ENCODE data around the gene XPO1. TPM values are rescaled to one million over a fixed set of nuclear protein-coding genes. Genes with fewer than 3 reads are reported as not detected.
A peak's percentile ranks its signal among the peaks of the same experiment; 100 is the strongest.
"Not testable (repeated sequence)": the region's sequence is repeated elsewhere in the genome, so short reads cannot be mapped to it uniquely, and the experiment has no call there.

The XPO1 gene
- total RNA-seq, 1 donor, result 201 TPM

DNA sequence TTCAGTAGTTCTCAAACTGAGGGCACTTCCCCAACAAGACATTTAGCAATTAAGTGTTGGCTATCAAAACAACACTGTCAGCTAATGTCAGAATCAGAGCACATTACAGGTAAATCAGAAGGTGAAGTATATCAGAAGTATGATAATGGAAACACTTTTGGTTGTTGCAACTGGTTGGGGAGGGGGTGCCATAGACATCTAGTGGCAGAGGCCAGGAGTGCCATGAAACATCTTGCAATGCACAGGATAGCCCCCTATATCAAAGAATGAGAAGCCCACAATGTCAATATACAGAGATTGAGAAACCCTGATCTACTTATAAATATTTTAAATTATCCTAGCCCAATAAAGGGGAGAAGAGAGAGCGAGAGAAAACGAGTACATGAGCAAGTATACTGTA, 4.9 kb upstream of the XPO1 start:
- TF ChIP-seq, protein P1, sequence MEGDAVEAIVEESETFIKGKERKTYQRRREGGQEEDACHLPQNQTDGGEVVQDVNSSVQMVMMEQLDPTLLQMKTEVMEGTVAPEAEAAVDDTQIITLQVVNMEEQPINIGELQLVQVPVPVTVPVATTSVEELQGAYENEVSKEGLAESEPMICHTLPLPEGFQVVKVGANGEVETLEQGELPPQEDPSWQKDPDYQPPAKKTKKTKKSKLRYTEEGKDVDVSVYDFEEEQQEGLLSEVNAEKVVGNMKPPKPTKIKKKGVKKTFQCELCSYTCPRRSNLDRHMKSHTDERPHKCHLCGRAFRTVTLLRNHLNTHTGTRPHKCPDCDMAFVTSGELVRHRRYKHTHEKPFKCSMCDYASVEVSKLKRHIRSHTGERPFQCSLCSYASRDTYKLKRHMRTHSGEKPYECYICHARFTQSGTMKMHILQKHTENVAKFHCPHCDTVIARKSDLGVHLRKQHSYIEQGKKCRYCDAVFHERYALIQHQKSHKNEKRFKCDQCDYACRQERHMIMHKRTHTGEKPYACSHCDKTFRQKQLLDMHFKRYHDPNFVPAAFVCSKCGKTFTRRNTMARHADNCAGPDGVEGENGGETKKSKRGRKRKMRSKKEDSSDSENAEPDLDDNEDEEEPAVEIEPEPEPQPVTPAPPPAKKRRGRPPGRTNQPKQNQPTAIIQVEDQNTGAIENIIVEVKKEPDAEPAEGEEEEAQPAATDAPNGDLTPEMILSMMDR (IDR thresholded peaks at IDR 0.05; ENCODE audit: insufficient read depth, low read length), result no peak
- DNase-seq (ENCODE audit: low read depth), result no peak
- no peak overlapping the region for H3K4me3 ChIP-seq (ENCODE audit: low read depth, low read length)

GRCh38 chr2:61540167-61540566, 2.0 kb upstream of the XPO1 start:
- not testable (repeated sequence) for H3K4me3 ChIP-seq (ENCODE audit: low read depth, low read length); DNase-seq (ENCODE audit: low read depth)

DNA sequence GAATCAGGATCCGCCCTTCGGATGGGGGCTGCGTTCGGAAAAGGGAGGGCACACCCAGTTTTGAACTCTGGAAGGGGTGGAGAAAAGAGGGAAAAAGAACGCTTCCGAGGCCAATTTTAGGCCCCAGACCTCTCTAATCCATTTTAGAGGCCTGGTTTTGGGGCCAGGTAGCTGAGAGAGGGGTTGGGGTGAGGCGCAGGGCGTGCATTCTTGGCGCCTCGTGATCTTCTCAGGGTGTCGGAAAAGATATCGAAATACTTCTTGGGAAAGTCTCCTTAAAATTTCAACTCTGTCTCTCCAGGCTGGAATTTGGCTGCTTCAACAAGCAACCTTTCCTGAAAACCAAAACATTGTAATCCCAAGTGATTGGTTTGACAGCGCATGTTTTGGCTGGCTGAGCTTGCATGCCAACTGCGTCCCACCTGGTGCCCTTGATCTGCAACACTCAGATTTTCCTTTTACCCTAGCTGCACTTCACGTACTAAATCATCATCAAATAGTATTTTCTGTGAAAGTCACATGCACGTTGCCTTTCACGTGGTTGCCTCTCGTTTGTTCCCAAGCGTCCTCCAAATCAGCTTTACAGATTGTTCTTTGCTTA, 864 bp upstream of the XPO1 start:
- TF ChIP-seq, protein P1 (IDR thresholded peaks at IDR 0.05; ENCODE audit: insufficient read depth, low read length), result no peak
- DNase-seq (ENCODE audit: low read depth), result peak; percentile 56
- peak overlapping the region; percentile 70 for H3K4me3 ChIP-seq (ENCODE audit: low read depth, low read length)

DNA sequence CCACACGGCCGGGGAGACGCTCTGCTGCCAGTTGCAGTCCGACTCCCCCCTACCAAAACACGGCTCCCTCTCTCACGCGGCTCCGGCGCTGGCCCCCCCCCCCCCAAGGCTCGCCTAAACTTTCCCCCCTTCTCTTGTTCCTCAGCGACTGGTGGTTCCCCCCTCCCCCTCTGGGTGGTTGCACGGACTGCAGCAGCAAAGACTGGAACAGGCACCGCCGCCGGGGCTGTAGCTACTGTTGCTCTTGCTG, 281 bp downstream of the XPO1 start:
- no peak for DNase-seq (ENCODE audit: low read depth)
- TF ChIP-seq, protein P1 (IDR thresholded peaks at IDR 0.05; ENCODE audit: insufficient read depth, low read length), result no peak
- peak overlapping the region; percentile 97 for H3K4me3 ChIP-seq (ENCODE audit: low read depth, low read length)

- no peak for DNase-seq (ENCODE audit: low read depth)
- TF ChIP-seq, protein P1 (IDR thresholded peaks at IDR 0.05; ENCODE audit: insufficient read depth, low read length), result no peak
- H3K4me3 ChIP-seq (ENCODE audit: low read depth, low read length), result peak overlapping the region; percentile 97
Observed at GRCh38 chr2:61537277-61537949, 743 bp downstream of the XPO1 start.

DNA sequence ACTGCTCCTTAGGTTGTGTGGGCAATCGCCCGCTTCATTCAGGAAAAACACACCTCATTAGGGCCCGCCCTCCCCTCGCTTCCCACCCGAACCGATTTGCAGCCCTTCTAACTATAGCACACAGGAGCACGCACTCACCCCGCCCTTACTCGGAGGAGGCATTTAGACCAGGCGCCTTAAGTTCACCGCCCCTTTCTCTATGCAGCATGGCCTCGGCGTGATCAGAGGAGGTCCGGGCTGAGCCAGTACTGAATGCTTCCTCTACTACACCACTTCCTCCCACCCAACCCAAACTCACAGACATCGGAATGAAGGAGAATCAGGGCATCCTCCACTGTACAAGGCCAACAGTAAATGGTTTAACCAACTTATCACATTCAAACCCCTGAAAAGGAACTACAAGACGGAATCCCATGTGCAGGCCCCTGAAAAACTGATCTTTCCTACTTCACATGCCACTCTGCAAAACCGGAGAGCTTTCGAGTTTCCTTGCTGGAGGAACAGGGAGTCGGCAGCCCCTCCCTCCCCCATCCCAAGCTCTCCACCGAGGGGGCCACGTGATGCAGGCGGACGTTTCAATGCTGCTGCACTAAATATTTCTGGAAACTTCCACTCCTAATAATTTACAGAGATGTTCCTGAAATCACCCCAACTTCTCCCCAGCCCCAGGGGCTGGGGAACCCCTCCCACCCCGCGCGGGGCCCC, 1.4 kb downstream of the XPO1 start:
- peak; percentile 84 for DNase-seq (ENCODE audit: low read depth)
- TF ChIP-seq, protein P1 (IDR thresholded peaks at IDR 0.05; ENCODE audit: insufficient read depth, low read length), result no peak
- peak overlapping the region; percentile 97 for H3K4me3 ChIP-seq (ENCODE audit: low read depth, low read length)

DNA sequence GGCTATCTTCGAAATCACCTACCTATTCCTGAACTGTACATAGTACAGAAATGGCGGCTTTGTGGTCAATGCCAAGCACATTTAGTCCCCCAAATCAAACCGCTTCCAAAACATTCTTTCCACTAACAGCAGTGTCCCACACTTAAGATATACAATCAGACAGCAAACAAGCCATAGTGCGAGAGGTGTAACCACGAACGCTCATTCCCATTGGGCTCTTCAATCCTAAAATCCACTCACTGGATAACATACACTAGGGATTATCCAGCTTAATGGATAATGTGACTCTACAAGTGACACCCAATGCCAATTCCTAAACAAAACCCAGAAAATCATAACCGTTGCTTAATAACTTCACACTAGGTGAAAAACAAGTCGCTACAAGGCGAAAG, 2.0 kb downstream of the XPO1 start:
- H3K4me3 ChIP-seq (ENCODE audit: low read depth, low read length), result peak overlapping the region; percentile 97
- DNase-seq (ENCODE audit: low read depth), result peak; percentile 20
- TF ChIP-seq, protein P1 (IDR thresholded peaks at IDR 0.05; ENCODE audit: insufficient read depth, low read length), result no peak
